ENCODE measurements around the gene EPB41L4B.

Gene EPB41L4B

DNA sequence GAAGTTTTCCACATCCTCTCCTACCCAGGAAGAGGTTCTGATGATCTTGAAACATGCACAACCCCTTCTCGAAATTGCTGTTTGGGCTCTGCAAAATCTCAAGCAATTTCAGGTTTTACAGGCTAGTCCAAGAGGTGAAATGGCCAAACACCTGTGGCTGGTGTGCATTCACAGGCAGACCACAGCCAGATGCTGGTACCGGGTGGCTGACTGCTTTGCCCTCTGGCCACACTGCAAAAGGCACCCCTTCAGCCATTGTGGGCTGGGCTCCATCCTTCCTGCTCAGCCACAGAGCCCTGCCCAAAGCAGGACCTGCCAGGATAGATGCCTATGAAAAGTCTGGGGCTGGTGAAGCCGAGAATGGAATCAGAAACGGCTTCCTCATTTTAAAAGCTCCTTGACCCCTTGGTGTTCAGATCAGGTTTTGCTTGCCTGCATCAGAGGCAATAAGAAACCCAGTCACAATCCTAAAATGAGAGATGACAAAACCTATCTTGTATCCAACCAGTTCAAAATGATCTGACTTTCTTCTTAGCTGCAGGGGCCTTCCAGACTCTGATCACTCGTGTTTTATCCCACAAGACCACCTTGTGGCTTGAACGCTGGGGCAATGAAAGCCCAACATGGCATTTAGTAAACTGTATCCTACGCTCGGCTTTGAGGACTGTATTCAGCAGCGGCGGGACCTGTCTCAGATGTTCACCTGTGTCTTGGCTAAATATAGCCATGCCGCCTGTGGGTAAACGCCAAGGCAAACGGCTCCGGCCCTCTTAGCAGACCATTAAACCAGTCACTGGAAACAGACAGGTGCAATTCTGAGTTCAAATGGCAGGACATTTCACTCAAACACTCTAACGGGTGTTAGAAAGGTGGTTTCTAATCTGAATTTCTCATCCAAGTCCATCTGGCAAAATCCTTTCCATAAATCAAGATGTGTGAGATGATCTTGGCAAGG is 49.6 kb downstream of the EPB41L4B start:
- in situ Hi-C loops (cut with MboI; ENCODE audit: low sequenced_read_pairs), result no loop called here

- in situ Hi-C loops (cut with MboI; ENCODE audit: low sequenced_read_pairs), result no loop called here
Observed at GRCh38 chr9:109270441-109270840, 50.4 kb downstream of the EPB41L4B start.

GRCh38 chr9:109269839-109270238 is 51.0 kb downstream of the EPB41L4B start:
- in situ Hi-C loops (cut with MboI; ENCODE audit: low sequenced_read_pairs), result no loop called here

DNA sequence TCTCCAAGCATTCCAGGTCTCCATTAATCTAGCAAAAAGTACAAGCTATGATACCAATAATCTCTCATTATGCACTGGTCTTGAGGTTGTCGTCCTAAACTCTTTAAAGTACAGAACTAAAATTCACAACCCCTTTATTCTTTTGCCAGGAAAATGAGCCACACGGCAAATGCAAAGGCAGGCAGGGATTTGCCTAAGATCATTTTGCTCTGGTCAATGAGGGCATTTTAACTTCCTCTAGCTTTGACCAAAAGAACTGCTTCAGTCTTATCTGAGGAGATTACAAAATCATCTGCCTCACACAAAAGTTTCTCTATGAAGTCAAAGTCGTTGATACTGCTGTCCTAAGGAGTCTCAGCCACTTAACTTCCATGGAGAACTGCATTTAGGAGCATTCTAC is 51.8 kb downstream of the EPB41L4B start:
- in situ Hi-C loops (cut with MboI; ENCODE audit: low sequenced_read_pairs), result no loop called here

GRCh38 chr9:109267555-109267954 is 53.3 kb downstream of the EPB41L4B start:
- in situ Hi-C loops (cut with MboI; ENCODE audit: low sequenced_read_pairs), result no loop called here

DNA sequence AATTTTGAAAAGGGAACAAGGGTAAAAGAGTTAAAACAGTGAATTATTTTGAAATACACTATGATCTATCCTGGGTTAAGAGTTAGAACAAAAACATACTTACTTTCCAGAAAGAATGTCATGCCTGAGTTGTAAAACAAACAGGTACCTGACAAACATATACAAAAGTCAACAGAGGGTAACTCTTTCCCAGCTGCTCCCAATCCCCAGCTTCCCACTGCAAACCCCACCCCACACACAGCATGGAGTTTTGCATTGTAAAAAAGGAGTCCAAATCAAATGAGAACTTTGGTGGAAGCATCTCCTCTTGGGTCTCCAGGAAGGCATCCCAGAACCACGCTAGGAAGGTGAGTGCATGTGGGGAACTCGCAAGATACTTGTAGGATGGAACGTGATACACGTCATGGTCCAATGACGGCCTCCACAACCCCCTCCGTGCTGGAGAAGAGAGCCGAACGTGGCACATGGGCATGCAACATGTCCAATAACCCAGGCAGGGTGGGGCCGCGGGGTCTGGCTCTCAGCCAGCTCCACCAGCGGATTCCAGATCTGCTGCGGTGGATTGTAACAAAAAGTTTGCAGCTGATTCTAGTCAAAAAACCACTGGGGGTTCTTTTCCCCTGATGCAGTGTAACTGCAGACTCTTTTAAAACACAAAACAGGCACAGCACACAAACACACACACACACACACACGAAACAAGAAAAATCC is 55.8 kb downstream of the EPB41L4B start:
- in situ Hi-C loops (cut with MboI; ENCODE audit: low sequenced_read_pairs), result no loop called here

GRCh38 chr9:109263358-109263757 is 57.5 kb downstream of the EPB41L4B start:
- in situ Hi-C loops (cut with MboI; ENCODE audit: low sequenced_read_pairs), result no loop called here

DNA sequence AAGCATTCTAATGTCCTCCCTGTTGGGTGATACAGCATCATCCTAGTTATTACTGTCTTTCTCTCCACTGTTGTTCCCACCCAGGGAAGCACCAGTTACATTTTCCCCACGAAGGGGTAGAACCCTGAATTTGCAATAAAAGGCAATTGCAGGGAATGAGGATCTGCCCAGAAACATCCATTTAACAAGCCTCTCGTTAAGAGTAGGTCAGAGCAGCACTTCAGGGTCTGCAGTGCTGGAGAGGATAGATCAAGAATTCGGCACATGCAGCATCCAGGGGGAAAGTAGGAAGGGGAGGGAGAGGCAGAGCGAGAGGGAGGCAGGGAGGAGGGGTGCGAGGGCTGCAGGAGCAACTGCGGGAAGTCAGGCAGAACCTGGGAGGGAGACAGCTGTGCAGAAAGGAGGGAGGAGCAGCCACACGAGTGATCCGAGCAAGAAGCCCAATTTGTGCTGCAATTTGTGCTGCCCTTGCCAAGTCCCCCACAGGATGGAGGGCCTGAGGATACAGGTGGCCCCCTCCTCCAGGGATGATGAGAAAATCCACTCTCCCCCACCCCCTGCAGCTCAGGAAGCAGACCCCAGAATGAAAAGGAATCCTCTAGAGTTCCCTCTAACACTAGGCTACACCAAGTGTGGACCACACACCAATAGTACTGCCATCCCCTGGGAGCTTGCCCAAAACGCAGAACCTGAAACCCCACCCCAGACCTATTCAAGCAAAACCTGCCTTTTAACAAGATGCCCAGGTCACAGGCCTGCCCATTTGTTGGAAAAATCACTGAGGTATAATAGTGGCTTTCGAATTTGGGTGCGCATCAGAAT is 62.2 kb downstream of the EPB41L4B start:
- in situ Hi-C loops (cut with MboI; ENCODE audit: low sequenced_read_pairs), result no loop called here

GRCh38 chr9:109256336-109256735 is 64.5 kb downstream of the EPB41L4B start:
- in situ Hi-C loops (cut with MboI; ENCODE audit: low sequenced_read_pairs), result no loop called here

GRCh38 chr9:109255394-109255793 is 65.5 kb downstream of the EPB41L4B start:
- in situ Hi-C loops (cut with MboI; ENCODE audit: low sequenced_read_pairs), result no loop called here

DNA sequence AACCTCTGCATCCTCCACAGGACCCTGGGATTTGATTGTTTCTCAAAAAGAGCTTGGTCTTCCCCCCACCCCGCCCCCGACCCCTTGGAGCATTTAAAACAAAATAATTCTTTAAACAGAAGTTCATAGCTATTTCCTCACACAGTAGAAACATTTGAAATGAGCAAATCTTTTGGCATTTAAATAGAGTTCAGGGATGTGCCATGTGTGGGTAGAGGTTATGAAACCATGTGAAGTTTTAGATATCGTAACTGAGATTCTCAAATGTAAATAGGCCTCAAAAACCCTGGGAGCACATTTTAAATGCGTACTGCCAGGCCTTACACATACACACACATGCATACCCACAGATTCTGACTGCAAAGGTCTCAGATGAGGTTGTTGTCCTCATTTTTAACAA is 66.5 kb downstream of the EPB41L4B start:
- in situ Hi-C loops (cut with MboI; ENCODE audit: low sequenced_read_pairs), result no loop called here

DNA sequence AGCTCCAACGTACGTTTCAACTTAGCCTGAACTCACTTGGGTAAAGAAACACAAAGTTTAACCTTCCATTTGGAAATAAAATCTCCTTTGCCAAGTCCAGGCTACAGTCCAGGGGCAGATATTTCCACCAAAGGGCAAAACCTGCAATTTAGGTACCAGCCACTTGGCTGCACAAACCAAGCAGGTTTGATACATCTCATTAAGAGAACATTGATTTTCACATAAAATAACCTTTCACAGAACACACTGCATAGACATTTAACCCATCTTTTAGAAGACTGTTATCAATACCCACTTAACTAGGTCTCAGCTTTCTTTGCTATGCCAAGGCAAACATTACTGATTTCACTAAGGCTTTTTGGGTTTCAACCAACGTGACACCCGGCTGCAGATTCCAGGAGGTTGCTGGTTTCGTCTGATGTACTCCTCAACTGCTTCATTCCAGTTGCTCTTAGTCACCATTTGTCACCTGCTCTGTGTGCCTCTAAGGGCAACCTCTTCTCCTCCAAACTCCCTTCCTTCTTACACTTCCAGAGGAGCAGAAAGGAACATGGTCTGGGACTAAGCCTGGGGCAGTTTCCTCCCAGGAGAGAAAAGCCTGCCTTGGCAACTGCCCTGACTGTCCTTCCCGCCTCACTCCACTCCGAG is 67.1 kb downstream of the EPB41L4B start:
- in situ Hi-C loops (cut with MboI; ENCODE audit: low sequenced_read_pairs), result no loop called here

DNA sequence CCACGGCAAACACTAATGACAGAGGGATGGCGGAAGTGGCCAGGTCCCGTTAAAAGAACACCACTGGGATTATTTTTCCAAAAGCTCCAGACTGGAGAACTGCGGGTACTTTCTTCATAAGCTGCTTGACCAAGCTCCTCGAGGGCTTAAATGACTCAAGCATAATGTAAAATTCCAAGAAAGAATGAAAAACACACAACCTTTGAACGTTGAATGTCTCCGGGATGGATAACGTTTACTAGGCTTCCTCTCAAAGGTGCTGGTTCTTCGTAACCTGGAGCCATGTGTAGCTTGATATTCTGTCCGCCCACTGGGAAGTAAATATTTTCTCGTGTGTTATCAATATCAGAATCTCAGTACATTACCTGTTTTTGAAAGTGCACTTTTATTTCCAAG is 67.6 kb downstream of the EPB41L4B start:
- in situ Hi-C loops (cut with MboI; ENCODE audit: low sequenced_read_pairs), result no loop called here

DNA sequence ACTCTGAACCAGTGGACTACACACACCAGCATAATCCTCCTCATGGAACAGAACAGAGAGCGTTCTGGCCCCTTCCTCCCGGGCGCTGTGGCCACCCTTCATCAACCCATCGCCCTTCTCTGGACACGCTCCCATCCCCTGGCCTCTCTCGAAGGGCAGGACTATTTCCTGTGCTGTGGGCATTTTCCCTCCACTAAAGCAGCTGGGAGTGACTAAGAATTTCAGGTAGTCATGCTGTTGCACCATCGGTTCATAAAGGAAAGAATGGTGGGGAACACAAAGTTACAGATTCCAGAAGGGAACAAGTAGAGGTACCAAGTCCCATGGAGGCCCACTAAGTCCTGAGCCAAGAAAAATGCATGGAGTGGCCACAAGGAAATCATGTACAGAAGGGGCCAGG is 68.6 kb downstream of the EPB41L4B start:
- in situ Hi-C loops (cut with MboI; ENCODE audit: low sequenced_read_pairs), result no loop called here

- in situ Hi-C loops (cut with MboI; ENCODE audit: low sequenced_read_pairs), result no loop called here
Observed at GRCh38 chr9:109251776-109252106, 69.1 kb downstream of the EPB41L4B start.

DNA sequence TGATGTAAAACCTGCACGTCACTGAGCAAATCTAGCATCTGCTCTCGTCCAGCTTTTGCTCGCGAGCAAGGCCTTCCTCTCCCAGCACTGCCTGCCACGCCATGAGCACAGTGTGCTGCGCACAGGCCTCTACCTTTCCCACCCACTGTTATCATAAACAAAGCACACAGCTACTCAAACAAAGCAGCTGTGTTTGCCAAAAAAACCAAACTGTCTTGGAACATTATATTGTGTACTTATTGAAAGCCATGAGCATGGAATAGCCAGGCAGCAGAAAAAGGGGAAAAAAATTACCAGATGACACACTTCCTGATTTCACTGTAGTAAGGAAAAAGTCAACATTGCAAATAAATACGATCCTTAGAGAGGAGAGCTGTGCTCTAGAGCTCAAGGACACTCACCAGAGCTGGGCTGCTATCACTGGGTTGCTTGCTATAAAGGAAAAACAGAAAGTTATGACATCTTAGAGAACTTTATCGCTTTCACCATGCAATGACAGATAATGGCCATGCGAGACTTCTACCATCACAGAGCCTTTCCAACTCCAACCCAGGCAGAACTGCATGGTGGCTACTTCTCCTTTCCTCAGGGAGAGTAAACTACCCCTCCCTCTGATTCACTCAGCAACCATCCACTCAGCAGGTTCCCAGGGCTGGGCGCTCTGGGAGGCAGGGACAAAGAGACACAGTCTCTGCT is 69.6 kb downstream of the EPB41L4B start:
- in situ Hi-C loops (cut with MboI; ENCODE audit: low sequenced_read_pairs), result no loop called here

DNA sequence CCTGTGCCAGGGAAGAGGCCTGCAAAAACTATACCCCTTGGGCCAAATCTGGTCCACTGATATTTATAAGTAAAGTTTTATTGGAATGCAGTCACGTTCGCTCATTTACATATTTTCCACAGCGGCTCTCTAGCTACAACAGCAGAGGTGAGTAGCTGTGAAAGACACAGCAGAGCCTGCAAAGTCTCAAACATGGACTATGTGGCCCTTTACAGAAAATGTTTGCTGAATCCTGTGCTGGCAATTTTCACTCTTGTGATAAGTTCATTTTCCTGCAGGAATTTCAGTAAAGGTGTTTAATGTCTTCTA is 70.1 kb downstream of the EPB41L4B start:
- in situ Hi-C loops (cut with MboI; ENCODE audit: low sequenced_read_pairs), result no loop called here

DNA sequence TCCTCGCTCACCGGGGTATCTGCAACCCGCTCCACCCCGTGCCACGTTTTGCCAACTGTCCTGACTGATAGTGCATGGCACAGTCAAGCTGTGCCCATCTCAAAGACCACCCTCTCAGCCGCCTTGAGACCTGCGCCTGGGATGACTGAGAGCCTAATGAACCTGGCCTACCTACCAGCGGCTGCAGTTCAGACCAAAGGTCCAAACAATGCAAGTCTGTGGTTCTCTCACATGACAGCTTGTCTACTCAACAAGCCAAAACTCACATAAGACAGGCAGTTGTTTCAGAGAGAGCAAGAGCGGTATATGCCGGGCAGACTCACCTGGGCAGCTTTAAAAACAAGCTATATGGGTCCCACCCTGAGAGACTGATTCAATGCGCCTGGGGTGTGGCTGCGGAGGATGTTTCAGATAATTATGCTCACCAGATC is 70.5 kb downstream of the EPB41L4B start:
- in situ Hi-C loops (cut with MboI; ENCODE audit: low sequenced_read_pairs), result no loop called here

DNA sequence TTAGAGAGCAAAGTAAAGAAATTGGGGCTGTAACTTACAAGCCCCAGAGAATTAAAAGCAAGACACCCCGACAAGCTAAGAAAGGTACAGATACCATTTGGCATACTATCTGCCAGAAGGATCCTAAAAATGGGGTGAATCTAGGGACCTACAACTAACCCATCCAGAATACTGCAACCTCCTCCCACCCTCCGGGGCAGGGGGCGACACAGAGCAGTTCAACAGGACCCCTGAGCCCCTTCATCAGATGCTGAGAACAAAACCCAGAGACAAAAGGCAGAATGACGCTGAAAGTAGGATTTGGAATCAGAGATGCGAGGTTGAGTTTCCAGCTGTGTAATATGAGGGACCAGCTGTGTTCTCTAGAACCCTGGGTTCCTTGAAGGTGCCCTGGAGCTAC is 71.2 kb downstream of the EPB41L4B start:
- in situ Hi-C loops (cut with MboI; ENCODE audit: low sequenced_read_pairs), result no loop called here

- in situ Hi-C loops (cut with MboI; ENCODE audit: low sequenced_read_pairs), result no loop called here
Observed at GRCh38 chr9:109248133-109248581, 72.7 kb downstream of the EPB41L4B start.
